ENCODE results near the gene ETNK2. TPM values are rescaled to one million over a fixed set of nuclear protein-coding genes. Genes with fewer than 3 reads are reported as not detected.

The ETNK2 gene
- total and polyA plus RNA-seq, 3 donors from 2014 or later, result 116 to 227 (median 187) TPM

- Histone ChIP-seq H3K27ac (no peak overlapping the region), H3K4me3 (no peak overlapping the region), H3K36me3 (ENCODE audit: low read depth, missing control alignments) (no peaks in the 10 kb centered on the region), H3K9me3 (no peaks in the 10 kb centered on the region), H3K27me3 (no peaks in the 10 kb centered on the region), H3K4me1 (peaks cover 39% of the 10 kb centered on the region)
- intact Hi-C loops (cut with DNase I; ENCODE audit: low total_unique reads), result no loop called here
- no peak for DNase-seq
- 54 to 57% methylated on average over 6 of the region's 6 CpGs for WGBS, 2 donors
- no peak for TF ChIP-seq POLR2A (IDR thresholded peaks at IDR 0.05)
- TF ChIP-seq CTCF (IDR thresholded peaks at IDR 0.05), result no peak
Observed at GRCh38 chr1:204094313-204094729, 57.5 kb downstream of the ETNK2 start.

- H3K27ac ChIP-seq, result peak overlapping the region in 1 of 2 donors; percentile 24
- no peaks in the 10 kb centered on the region for H3K36me3 ChIP-seq (ENCODE audit: low read depth, missing control alignments)
- 72 to 73% methylated on average over 2 of the region's 2 CpGs for WGBS, 2 donors
- no peaks in the 10 kb centered on the region for H3K9me3 ChIP-seq
- H3K4me1 ChIP-seq, result peaks cover 40% of the 10 kb centered on the region
- DNase-seq, result no peak
- intact Hi-C loops (cut with DNase I; ENCODE audit: low total_unique reads), result no loop called here
- no peak overlapping the region for H3K4me3 ChIP-seq
- TF ChIP-seq POLR2A (IDR thresholded peaks at IDR 0.05) (no peak), CTCF (IDR thresholded peaks at IDR 0.05) (no peak)
- no peaks in the 10 kb centered on the region for H3K27me3 ChIP-seq
Observed at GRCh38 chr1:204093781-204094180, 58.1 kb downstream of the ETNK2 start.

GRCh38 chr1:204093421-204093717 lies 58.5 kb downstream of the ETNK2 start:
- no peaks in the 10 kb centered on the region for H3K9me3 ChIP-seq
- H3K4me1 ChIP-seq, result peaks cover 43% of the 10 kb centered on the region
- no peak for TF ChIP-seq POLR2A (IDR thresholded peaks at IDR 0.05)
- TF ChIP-seq CTCF (IDR thresholded peaks at IDR 0.05), result no peak
- no peak overlapping the region for H3K4me3 ChIP-seq
- peak overlapping the region in 1 of 2 donors; percentile 24 for H3K27ac ChIP-seq
- intact Hi-C loops (cut with DNase I; ENCODE audit: low total_unique reads), result no loop called here
- 64 to 80% methylated on average over 1 to 4 of the region's 4 CpGs for WGBS, 2 donors
- no peaks in the 10 kb centered on the region for H3K36me3 ChIP-seq (ENCODE audit: low read depth, missing control alignments)
- no peaks in the 10 kb centered on the region for H3K27me3 ChIP-seq
- DNase-seq, result no peak

GRCh38 chr1:204092632-204093420 lies 59.0 kb downstream of the ETNK2 start:
- no peak overlapping the region for H3K4me3 ChIP-seq
- WGBS, 2 donors, result 69 to 74% methylated on average over 12 of the region's 12 CpGs
- H3K27ac ChIP-seq, result no peak overlapping the region
- no peaks in the 10 kb centered on the region for H3K36me3 ChIP-seq (ENCODE audit: low read depth, missing control alignments)
- no peaks in the 10 kb centered on the region for H3K27me3 ChIP-seq
- peaks cover 47% of the 10 kb centered on the region for H3K4me1 ChIP-seq
- no peaks in the 10 kb centered on the region for H3K9me3 ChIP-seq
- TF ChIP-seq CTCF (IDR thresholded peaks at IDR 0.05) (no peak), POLR2A (IDR thresholded peaks at IDR 0.05) (no peak)
- no peak for DNase-seq
- intact Hi-C loops (cut with DNase I; ENCODE audit: low total_unique reads), result no loop called here

- intact Hi-C loops (cut with DNase I; ENCODE audit: low total_unique reads), result no loop called here
- H3K4me1 ChIP-seq, result peaks cover 57% of the 10 kb centered on the region
Observed at GRCh38 chr1:204091787-204092312, 60.0 kb downstream of the ETNK2 start.

More at GRCh38 chr1:204091787-204092312, 60.0 kb downstream of the ETNK2 start:
- no peaks in the 10 kb centered on the region for H3K9me3 ChIP-seq
- 83 to 85% methylated on average over 5 of the region's 5 CpGs for WGBS, 2 donors
- DNase-seq, result no peak
- no peaks in the 10 kb centered on the region for H3K36me3 ChIP-seq (ENCODE audit: low read depth, missing control alignments)
- H3K27me3 ChIP-seq, result no peaks in the 10 kb centered on the region
- TF ChIP-seq CTCF (IDR thresholded peaks at IDR 0.05) (no peak), POLR2A (IDR thresholded peaks at IDR 0.05) (no peak)
- H3K4me3 ChIP-seq, result no peak overlapping the region
- H3K27ac ChIP-seq, result no peak overlapping the region

Measured in testis (tissue), 3 donors.